T1000 (cell line): ENCODE results near the gene PRKCSH.
"Not testable (repeated sequence)": the region's sequence is repeated elsewhere in the genome, so short reads cannot be mapped to it uniquely, and the experiment has no call there.

Experiments used
- DNase-seq: peaks from one replicate; lab custom pipeline; 2025; ENCODE audit warnings: mixed read lengths; lab: John Stamatoyannopoulos, UW

Gene PRKCSH

DNA sequence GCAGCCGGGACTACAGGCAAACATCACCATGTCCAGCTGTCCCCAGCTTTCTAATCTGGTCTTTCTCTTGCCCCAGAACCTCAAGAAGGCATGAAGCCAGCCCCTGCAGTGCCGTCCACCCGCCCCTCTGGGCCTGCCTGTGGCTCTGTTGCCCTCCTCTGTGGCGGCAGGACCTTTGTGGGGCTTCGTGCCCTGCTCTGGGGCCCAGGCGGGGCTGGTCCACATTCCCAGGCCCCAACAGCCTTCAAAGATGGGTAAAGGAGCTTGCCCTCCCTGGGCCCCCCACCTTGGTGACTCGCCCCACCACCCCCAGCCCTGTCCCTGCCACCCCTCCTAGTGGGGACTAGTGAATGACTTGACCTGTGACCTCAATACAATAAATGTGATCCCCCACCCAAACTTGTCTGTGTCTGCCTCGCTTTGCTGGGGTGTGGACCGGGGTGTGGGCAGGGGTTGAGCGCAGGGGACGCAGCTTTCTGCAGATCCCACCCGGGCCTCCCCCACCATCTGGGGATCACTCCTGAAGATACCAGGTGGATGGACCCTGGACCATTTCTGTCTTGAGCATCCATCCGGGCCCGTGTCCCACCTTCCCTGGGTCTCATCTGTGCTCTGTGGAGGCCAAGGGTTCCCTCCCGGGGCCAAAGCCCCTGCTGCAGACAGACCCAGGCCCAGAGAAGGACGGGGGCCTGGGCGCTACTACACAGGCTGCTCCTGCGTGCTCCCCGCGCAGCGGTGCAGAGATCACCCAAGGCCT, 15.3 kb downstream of the PRKCSH start:
- DNase-seq: no peak

DNA sequence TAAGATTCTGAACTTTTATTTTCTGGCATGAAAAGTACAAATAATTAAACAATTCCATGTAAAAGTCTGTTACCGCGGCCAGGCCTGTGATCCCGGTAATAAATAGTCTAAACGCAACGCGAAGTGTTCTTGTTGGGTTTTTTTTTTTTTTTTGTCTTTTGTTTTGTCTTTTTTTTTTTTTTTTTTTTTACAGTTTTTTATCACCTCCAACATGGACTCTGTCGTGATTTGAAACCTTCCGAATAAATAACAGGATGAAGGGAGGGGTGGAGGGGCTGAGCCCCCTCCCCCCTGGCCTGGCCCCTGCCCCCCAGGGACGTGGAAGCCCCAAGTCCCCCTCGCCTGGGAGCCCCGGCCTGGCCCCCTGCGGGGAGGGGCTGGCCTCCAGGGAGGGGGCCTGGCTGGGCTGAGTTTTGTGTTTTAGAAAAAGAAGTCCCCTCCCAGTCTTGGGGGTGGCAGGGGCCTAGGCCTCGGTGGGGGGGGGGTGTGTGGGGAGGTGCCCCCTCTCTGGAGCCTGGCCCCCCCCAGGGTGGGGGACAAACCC, 16.0 kb downstream of the PRKCSH start:
- DNase-seq: no peak

DNA sequence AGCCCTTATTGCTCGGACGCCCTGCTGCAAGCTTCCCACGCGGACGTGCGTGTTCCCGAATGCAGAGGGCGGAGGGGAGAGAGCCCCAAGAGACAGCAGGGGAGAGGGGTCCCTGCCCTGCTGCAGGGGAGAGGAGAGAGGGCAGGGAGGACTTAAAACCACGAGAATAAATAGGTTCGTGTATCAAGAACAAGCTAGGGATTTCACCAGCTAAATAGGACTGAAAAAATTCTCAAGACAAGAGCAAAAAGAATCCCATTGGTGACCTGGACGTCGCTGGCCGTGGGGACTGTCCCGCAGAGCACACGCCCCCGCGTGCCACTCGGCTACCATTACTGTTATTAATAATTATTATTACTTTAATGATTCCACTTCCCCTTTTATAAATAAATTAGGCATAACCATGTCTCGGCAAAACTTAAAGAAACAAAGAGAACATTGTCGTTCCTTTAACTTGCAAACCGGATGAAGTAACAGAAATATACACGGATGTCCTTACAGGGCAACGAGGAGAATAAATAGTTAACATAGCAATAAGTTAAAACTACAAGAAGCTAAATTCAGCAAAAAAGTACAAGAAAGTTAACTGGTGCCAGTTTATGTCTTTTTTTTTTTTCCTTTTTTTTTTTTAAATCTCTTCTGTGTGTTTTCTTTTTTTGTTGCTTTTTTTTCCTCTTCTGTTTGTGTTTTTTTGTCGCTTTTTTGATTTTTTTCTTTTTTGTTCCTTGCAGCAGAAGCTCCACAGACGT, 16.6 kb downstream of the PRKCSH start:
- DNase-seq: no peak

DNA sequence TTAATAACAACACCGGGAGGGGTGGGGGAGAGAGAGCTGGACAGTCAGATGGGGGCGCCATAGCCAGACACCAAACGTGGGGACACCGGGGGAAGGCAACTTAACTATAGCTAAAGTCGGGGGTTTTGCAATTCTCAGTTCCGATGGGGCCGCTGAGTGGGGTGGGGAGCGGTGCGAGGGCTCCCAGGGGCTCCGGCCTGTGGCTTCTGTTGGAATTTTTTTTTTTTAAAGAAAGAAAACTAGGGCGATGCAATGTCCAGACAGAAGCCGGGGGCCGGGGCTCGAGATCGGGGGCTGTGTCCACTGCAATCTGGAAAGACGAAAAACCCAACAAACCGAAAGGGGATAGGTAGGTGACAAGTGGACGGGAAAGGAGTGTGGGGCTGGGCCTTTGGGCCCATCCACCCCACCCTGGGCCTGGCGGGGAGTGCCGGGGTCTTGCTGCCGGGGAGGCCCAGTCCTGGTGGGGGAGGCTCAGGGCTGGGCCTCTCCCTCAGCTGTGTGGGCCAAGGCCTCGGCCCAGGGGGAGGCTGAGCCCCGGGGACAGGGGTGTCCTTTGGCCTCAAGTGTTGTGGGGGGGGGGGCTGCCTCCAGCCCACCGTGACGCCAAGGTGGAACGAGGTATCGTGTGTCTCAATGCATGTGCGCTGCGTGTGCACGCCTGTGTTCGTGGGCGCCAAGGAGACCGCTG, 17.3 kb downstream of the PRKCSH start:
- no peak for DNase-seq

GRCh38 chr19:11453468-11454341, 18.3 kb downstream of the PRKCSH start:
- no peak for DNase-seq

DNA sequence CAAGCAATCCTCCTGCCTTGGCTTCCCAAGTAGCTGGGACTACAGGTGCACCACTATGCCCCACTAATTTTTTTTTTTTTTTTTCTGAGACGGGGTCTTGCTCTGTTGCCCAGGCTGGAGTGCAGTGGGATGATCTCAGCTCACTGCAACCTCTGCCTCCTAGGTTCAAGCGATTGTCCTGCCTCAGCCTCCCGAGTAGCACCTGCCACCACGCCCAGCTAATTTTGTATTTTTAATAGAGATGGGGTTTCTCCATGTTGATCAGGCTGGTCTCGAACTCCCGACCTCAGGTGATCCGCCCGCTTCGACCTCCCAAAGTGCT, 19.8 kb downstream of the PRKCSH start:
- not testable (repeated sequence) for DNase-seq

- no peak for DNase-seq
Observed at GRCh38 chr19:11456659-11457058, 21.2 kb downstream of the PRKCSH start.

DNA sequence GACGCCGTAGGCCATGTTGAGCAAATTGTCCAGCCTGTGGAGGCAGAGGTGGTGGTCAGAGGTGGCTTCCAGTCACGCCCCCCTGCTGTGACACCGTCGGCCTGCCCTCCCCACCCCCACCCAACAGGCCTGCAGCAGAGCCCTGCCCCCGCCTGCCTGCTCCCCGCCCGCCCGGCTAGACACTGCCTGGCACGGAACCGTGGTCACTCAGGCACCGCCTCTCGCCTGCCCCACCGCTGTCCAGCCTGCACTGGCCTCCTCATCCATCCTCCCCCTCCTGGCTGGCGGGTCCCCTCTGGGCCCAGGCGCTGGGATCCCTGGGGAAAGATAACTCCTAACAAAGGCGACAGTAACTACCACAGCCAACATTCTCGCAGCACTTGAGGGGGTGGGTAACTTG, 21.7 kb downstream of the PRKCSH start:
- DNase-seq: no peak

GRCh38 chr19:11457831-11458230, 22.4 kb downstream of the PRKCSH start:
- DNase-seq: no peak

- no peak for DNase-seq
Observed at GRCh38 chr19:11458236-11458900, 22.9 kb downstream of the PRKCSH start.

GRCh38 chr19:11458912-11459311, 23.5 kb downstream of the PRKCSH start:
- not testable (repeated sequence) for DNase-seq

- no peak for DNase-seq
Observed at GRCh38 chr19:11460207-11460606, 24.8 kb downstream of the PRKCSH start.

DNA sequence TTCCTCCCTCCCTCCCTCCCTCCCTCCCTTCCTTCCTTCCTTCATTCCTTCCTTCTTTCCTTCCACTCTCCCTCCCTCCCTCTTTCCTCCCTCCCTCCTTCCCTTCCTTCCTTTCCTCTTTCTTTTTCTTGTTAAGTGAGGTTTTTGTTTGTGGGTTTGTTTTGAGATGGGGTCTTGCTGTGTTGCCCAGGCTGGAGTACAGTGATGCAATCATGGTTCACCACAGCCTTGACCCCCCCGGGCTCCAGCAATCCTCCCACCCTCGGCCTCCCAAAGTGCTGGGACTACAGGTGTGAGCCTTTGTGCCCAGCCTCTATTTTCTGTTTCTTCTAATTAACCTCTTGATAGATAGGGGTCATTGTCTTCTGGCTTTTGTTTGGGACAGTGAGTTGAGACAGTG, 26.0 kb downstream of the PRKCSH start:
- DNase-seq: no peak

- no peak for DNase-seq
Observed at GRCh38 chr19:11463391-11463790, 28.0 kb downstream of the PRKCSH start.

- DNase-seq: no peak
Observed at GRCh38 chr19:11464333-11465265, 29.2 kb downstream of the PRKCSH start.

DNA sequence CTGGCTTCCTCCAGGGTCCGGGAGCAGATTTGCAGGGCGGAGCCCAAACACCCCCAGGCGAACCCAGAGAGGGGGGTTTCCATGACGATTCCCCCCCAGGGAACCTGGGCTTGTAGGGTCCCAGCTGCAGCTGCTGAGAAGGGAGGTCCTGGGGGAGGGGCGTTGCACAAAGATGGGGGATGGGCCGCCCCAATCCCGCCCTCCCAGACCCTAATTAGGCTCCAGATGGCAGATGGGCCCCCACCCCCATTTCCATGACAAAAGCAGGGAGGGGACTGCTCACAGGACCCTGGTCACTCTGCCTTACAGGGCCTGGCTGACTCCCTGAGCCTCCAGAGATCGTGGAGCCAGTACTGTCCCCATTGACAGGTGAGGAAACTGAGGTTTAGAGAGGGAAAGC, 30.2 kb downstream of the PRKCSH start:
- no peak for DNase-seq

GRCh38 chr19:11468266-11468845, 32.9 kb downstream of the PRKCSH start:
- not testable (repeated sequence) for DNase-seq

GRCh38 chr19:11473725-11474124, 38.3 kb downstream of the PRKCSH start:
- DNase-seq: no peak

GRCh38 chr19:11475343-11475742, 39.9 kb downstream of the PRKCSH start:
- DNase-seq: not testable (repeated sequence)

DNA sequence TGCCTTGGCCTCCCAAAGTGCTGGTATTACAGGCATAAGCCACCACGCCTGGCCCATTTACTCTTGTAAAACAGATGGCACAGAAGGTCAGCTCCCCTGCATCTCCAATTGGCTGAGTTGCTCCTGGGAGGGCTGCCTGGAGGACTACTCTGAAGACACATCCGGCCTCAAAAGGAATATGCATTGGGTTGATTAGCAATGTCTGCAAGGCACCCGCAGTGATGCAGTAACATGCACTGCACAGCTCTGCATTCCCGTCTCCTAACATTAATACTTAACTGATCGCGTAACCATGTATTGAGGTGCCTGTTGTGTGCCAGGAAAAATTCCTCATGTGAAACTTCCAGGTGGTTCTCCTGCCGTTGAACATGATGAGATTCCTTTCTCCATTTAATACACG, 40.4 kb downstream of the PRKCSH start:
- DNase-seq: no peak
